HEK293T (cell line): ENCODE results near the gene MED26.

Source experiments
- ARNT ChIP-seq: fragments of 450-650 bp; IDR thresholded peaks from 2 replicates; pipeline ENCODE4 v1.6.1; 2017; ENCODE audit warnings: mild to moderate bottlenecking
- BHLHE40 ChIP-seq: fragments of 450-650 bp; IDR thresholded peaks from 2 replicates; pipeline ENCODE4 v1.6.1; 2016; ENCODE audit warnings: mild to moderate bottlenecking, moderate library complexity, borderline replicate concordance
- FOXK2 ChIP-seq: fragments of 450-650 bp; IDR thresholded peaks from 2 replicates; pipeline ENCODE4 v1.6.1; 2016; ENCODE audit warnings: mild to moderate bottlenecking
- FOXM1 ChIP-seq: fragments of 450-650 bp; IDR thresholded peaks from 2 replicates; pipeline ENCODE4 v1.6.1; 2017; ENCODE audit warnings: mild to moderate bottlenecking, borderline replicate concordance
- HDGF ChIP-seq: fragments of 450-650 bp; IDR thresholded peaks from 2 replicates; pipeline ENCODE4 v1.6.1; 2017; ENCODE audit warnings: antibody characterized with exemption, borderline replicate concordance
- L3MBTL2 ChIP-seq: fragments of 450-650 bp; conservative IDR thresholded peaks from 2 replicates; pipeline ENCODE4 v1.6.1; 2016; ENCODE audit warnings: mild to moderate bottlenecking
- PKNOX1 ChIP-seq: fragments of 450-650 bp; IDR thresholded peaks from 2 replicates; pipeline ENCODE4 v1.6.1; 2016
- SP1 ChIP-seq: fragments of 450-650 bp; IDR thresholded peaks from 2 replicates; pipeline ENCODE4 v1.6.1; 2017

- TF ChIP-seq ARNT (no peak), PKNOX1 (no peak), SP1 (no peak), FOXM1 (no peak), BHLHE40 (no peak), FOXK2 (no peak), HDGF (no peak), L3MBTL2 (no peak)
These were observed 13.7 kb upstream of the MED26 start for GRCh38 chr19:16641695-16642094.
